Measurements from ENCODE around the gene PTPN23.

PTPN23 gene

GRCh38 chr3:47404955-47405790, 24.4 kb downstream of the PTPN23 start:
- no peak for DNase-seq (ENCODE audit: extremely low read depth in 1 of 2, low read depth in 1 of 2)

- DNase-seq (ENCODE audit: extremely low read depth in 1 of 2, low read depth in 1 of 2): no peak
Observed at GRCh38 chr3:47405820-47406761, 25.3 kb downstream of the PTPN23 start.

GRCh38 chr3:47406762-47407149, 25.9 kb downstream of the PTPN23 start:
- DNase-seq (ENCODE audit: extremely low read depth in 1 of 2, low read depth in 1 of 2): no peak

GRCh38 chr3:47407237-47407636, 26.4 kb downstream of the PTPN23 start:
- DNase-seq (ENCODE audit: extremely low read depth in 1 of 2, low read depth in 1 of 2): no peak

GRCh38 chr3:47407896-47408838, 27.3 kb downstream of the PTPN23 start:
- no peak for DNase-seq (ENCODE audit: extremely low read depth in 1 of 2, low read depth in 1 of 2)

GRCh38 chr3:47408839-47409229, 28.0 kb downstream of the PTPN23 start:
- DNase-seq (ENCODE audit: extremely low read depth in 1 of 2, low read depth in 1 of 2): no peak

- DNase-seq (ENCODE audit: extremely low read depth in 1 of 2, low read depth in 1 of 2): no peak
Observed at GRCh38 chr3:47409284-47409683, 28.5 kb downstream of the PTPN23 start.

- DNase-seq (ENCODE audit: extremely low read depth in 1 of 2, low read depth in 1 of 2): no peak
Observed at GRCh38 chr3:47409688-47410416, 29.0 kb downstream of the PTPN23 start.

- DNase-seq (ENCODE audit: extremely low read depth in 1 of 2, low read depth in 1 of 2): no peak
Observed at GRCh38 chr3:47410417-47410720, 29.5 kb downstream of the PTPN23 start.

GRCh38 chr3:47410801-47411646, 30.2 kb downstream of the PTPN23 start:
- no peak for DNase-seq (ENCODE audit: extremely low read depth in 1 of 2, low read depth in 1 of 2)

- DNase-seq (ENCODE audit: extremely low read depth in 1 of 2, low read depth in 1 of 2): no peak
Observed at GRCh38 chr3:47411696-47412452, 31.1 kb downstream of the PTPN23 start.

GRCh38 chr3:47412453-47412756, 31.6 kb downstream of the PTPN23 start:
- no peak for DNase-seq (ENCODE audit: extremely low read depth in 1 of 2, low read depth in 1 of 2)

GRCh38 chr3:47412842-47413520, 32.2 kb downstream of the PTPN23 start:
- DNase-seq (ENCODE audit: extremely low read depth in 1 of 2, low read depth in 1 of 2): no peak

- no peak for DNase-seq (ENCODE audit: extremely low read depth in 1 of 2, low read depth in 1 of 2)
Observed at GRCh38 chr3:47413751-47414150, 32.9 kb downstream of the PTPN23 start.

- no peak for DNase-seq (ENCODE audit: extremely low read depth in 1 of 2, low read depth in 1 of 2)
Observed at GRCh38 chr3:47414161-47414564, 33.3 kb downstream of the PTPN23 start.

GRCh38 chr3:47414666-47415587, 34.1 kb downstream of the PTPN23 start:
- no peak for DNase-seq (ENCODE audit: extremely low read depth in 1 of 2, low read depth in 1 of 2)

GRCh38 chr3:47416041-47416440, 35.2 kb downstream of the PTPN23 start:
- no peak for DNase-seq (ENCODE audit: extremely low read depth in 1 of 2, low read depth in 1 of 2)

Measured in stimulated activated CD8-positive, alpha-beta memory T cell treated with anti-CD3 and anti-CD28 coated beads, Interleukin-7, amount 100 ng/mL, for 48 hours (primary cell).